Bronchial epithelial cell (primary cell): ENCODE measurements around the gene OR8G5. TPM values are rescaled to one million over a fixed set of nuclear protein-coding genes. Genes with fewer than 3 reads are reported as not detected.
A peak's percentile ranks its signal among the peaks of the same experiment; 100 is the strongest.

Experiments
- DNase-seq: peaks from one replicate; pipeline ENCODE4 v3.0.0-alpha.2; 2010; ENCODE audit warnings: low read depth
- FAIRE-seq: peaks from 2 replicates; lab custom pipeline; 2011; peaks lifted over from hg19 to GRCh38; lab: Jason Lieb, UNC
- H3K27me3 ChIP-seq: 2 replicates; pipeline ENCODE4 v1.5.1; 2011; ENCODE audit warnings: low read length; ENCODE audit not compliant: control insufficient read depth, insufficient read depth
- H3K36me3 ChIP-seq: 2 replicates; pipeline ENCODE4 v1.5.1; 2011; ENCODE audit warnings: low read length; ENCODE audit not compliant: control insufficient read depth, insufficient read depth
- H3K4me3 ChIP-seq: 2 replicates; pipeline ENCODE4 v1.5.1; 2011; ENCODE audit warnings: mild to moderate bottlenecking, low read depth, low read length, control low read depth
- total RNA-seq: library from RNA; depleted of rRNA; stranded (reverse); fragments of >200 nt; gene quantifications from 2 replicates; pipeline ENCODE4 v1.2.1, GENCODE V29; 2014
- TF ChIP-seq, protein P1 (sequence below): IDR thresholded peaks from 2 replicates; pipeline ENCODE4 v1.5.1; 2011; ENCODE audit warnings: mild to moderate bottlenecking, moderate library complexity, low read length, control low read depth, inconsistent platforms; ENCODE audit not compliant: insufficient read depth, severe bottlenecking

OR8G5 gene
- total RNA-seq, 1 donor from 2014 or later, result not detected

DNA sequence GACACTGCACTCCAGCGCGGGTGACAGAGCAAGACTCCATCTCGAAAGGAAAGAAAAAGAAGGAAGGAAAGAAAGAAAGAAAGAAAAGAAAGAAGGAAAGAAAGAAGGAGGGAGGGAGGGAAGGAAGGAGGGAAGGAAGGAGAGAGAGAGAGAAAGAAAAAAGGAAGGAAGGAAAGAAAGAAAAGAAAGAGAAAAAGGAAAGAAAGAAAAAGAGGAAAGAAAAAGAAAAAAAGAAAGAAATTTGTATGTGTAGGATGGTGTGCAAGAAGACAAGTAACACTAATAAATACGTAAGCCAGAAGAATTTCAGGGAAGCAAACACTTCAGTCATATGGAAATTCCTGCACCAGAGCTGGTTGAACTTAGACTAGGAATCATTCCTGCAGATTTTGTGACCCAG is 57.0 kb downstream of the OR8G5 start:
- H3K36me3 ChIP-seq, result no peaks in the 10 kb centered on the region
- TF ChIP-seq, protein P1, sequence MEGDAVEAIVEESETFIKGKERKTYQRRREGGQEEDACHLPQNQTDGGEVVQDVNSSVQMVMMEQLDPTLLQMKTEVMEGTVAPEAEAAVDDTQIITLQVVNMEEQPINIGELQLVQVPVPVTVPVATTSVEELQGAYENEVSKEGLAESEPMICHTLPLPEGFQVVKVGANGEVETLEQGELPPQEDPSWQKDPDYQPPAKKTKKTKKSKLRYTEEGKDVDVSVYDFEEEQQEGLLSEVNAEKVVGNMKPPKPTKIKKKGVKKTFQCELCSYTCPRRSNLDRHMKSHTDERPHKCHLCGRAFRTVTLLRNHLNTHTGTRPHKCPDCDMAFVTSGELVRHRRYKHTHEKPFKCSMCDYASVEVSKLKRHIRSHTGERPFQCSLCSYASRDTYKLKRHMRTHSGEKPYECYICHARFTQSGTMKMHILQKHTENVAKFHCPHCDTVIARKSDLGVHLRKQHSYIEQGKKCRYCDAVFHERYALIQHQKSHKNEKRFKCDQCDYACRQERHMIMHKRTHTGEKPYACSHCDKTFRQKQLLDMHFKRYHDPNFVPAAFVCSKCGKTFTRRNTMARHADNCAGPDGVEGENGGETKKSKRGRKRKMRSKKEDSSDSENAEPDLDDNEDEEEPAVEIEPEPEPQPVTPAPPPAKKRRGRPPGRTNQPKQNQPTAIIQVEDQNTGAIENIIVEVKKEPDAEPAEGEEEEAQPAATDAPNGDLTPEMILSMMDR, result no peak
- H3K4me3 ChIP-seq, result no peak overlapping the region
- no peak for DNase-seq
- no peak for FAIRE-seq
- H3K27me3 ChIP-seq, result no peaks in the 10 kb centered on the region

DNA sequence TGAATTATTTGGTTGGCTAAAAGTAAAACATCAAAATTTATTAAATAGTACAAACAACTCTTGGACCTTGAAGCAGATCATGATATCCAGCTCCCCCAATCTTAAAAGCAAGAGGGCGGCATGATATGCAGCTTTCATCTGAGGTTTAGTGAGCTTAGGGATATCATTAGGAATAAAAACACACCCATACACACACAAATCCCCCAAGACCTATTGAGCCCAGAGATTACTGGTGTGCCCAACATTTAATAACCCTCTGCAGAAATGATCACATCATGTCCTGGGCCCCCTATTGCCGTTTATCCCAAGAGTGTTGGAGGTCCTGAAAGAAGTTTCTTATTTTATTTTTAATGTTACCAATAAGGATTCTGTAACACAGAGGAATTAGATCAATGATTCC is 57.7 kb downstream of the OR8G5 start, which contains the start of gene OR8D1:
Gene OR8D1 (minus strand): TSS at position 101 of the 400 bp plus-strand sequence. CDS start 3,183 bp downstream, outside the sequence.
- TF ChIP-seq, protein P1, result no peak
- FAIRE-seq, result no peak
- no peak for DNase-seq
- no peak within 1 kb of the TSS for H3K4me3 ChIP-seq
- no peaks in the 10 kb centered on the region for H3K36me3 ChIP-seq
- H3K27me3 ChIP-seq, result no peaks in the 10 kb centered on the region

DNA sequence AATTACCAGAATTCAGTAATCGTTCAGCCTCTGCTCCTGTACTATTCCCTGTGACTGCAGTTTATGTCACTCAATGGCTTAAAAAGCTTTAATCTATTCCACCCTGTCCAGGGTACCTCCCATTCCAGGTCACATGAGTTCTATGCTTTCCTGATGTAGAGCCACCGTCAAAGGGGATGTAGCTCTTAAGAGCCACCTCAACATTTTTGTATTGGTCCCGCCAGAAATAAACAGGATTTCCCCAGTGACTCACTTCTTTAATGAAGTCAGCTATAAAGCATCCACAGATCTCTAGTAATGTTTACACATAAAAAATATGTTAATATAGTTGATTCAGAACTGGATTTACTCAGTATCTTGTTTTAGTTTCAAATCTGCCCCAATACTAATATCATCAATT is 58.9 kb downstream of the OR8G5 start:
- peak; percentile 62 for DNase-seq
- no peaks in the 10 kb centered on the region for H3K36me3 ChIP-seq
- TF ChIP-seq, protein P1, result no peak
- H3K27me3 ChIP-seq, result no peaks in the 10 kb centered on the region
- no peak for FAIRE-seq
- no peak overlapping the region for H3K4me3 ChIP-seq

Other genes starting within 250 kb of the OR8G5 start
- gene OR10G4, start 243.4 kb upstream of the OR8G5 start, total RNA-seq, result not detected in 2 replicates
- gene OR10G9, start 233.4 kb upstream of the OR8G5 start, total RNA-seq, result not detected in 2 replicates
- gene OR10G8, start 229.6 kb upstream of the OR8G5 start, total RNA-seq, result not detected in 2 replicates
- not detected in 2 replicates for gene OR10G7, start 215.1 kb upstream of the OR8G5 start, total RNA-seq
- gene VWA5A, start 140.9 kb upstream of the OR8G5 start, total RNA-seq, result 5.3 and 18.8 TPM in 2 replicates
- gene OR10D3, start 73.0 kb upstream of the OR8G5 start, total RNA-seq, result not detected in 2 replicates
- not detected in 2 replicates for gene OR8G1, start 15.3 kb upstream of the OR8G5 start, total RNA-seq
- not detected in 2 replicates for gene OR8D1, start 57.6 kb downstream of the OR8G5 start, total RNA-seq
- not detected in 2 replicates for gene OR8D2, start 63.8 kb downstream of the OR8G5 start, total RNA-seq
- gene OR8B2, start 128.1 kb downstream of the OR8G5 start, total RNA-seq, result not detected in 2 replicates
- not detected in 2 replicates for gene OR8B3, start 142.6 kb downstream of the OR8G5 start, total RNA-seq
- not detected in 2 replicates for gene OR8B4, start 168.5 kb downstream of the OR8G5 start, total RNA-seq
- not detected in 2 replicates for gene OR8B8, start 189.3 kb downstream of the OR8G5 start, total RNA-seq